GM18951 (cell line): ENCODE measurements around the gene TMED4.
"Not testable (repeated sequence)": the region's sequence is repeated elsewhere in the genome, so short reads cannot be mapped to it uniquely, and the experiment has no call there.

ENCODE experiments used
- POLR2A ChIP-seq: IDR thresholded peaks from 4 replicates; pipeline ENCODE4 v1.6.1; 2011; ENCODE audit warnings: mild to moderate bottlenecking; ENCODE audit not compliant: insufficient read length, insufficient read depth; ENCODE audit errors: extremely low read depth
- in situ Hi-C: fragments of 300-500 bp; cut with MboI; formaldehyde crosslinking; loops from one replicate; pipeline ENCODE4 v1.12.0; 2022; ENCODE audit warnings: low sequenced_read_pairs, mixed read lengths, inconsistent platforms; ENCODE audit not compliant: unreplicated experiment

The TMED4 gene

DNA sequence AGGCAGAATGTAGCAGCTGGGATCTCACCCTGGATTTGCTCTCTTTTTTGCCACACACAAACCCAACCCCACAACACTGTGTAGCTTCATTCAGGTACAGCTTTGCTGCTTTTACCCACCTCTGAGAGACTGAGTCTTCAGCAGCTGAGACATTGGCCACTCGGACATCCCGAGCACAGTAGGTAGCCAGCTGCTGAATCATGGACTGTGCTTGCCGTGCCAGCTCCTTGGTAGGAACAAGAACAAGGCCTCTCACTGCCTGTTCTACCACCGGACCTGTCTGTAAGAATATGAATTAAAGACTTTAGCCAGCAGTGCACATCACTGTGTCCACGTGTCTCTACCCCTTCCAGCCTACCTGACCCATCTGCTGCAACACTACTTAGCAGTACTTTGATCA, 9.3 kb downstream of the TMED4 start:
- TF ChIP-seq POLR2A = no peak

GRCh38 chr7:44569959-44570358, 12.1 kb downstream of the TMED4 start:
- no peak for TF ChIP-seq POLR2A
- in situ Hi-C loops = no loop called here

More for the DNA sequence above, 9.3 kb downstream of the TMED4 start:
- in situ Hi-C loops = no loop called here

- in situ Hi-C loops = no loop called here
- no peak for TF ChIP-seq POLR2A
These were observed 13.1 kb downstream of the TMED4 start for GRCh38 chr7:44568771-44569560.

GRCh38 chr7:44567884-44568283, 14.1 kb downstream of the TMED4 start:
- no peak for TF ChIP-seq POLR2A
- in situ Hi-C loops = no loop called here

- TF ChIP-seq POLR2A = no peak
- in situ Hi-C loops = no loop called here
These were observed 15.4 kb downstream of the TMED4 start for GRCh38 chr7:44566680-44567079.

- in situ Hi-C loops = no loop called here
- no peak for TF ChIP-seq POLR2A
These were observed 16.1 kb downstream of the TMED4 start for GRCh38 chr7:44565795-44566559.

DNA sequence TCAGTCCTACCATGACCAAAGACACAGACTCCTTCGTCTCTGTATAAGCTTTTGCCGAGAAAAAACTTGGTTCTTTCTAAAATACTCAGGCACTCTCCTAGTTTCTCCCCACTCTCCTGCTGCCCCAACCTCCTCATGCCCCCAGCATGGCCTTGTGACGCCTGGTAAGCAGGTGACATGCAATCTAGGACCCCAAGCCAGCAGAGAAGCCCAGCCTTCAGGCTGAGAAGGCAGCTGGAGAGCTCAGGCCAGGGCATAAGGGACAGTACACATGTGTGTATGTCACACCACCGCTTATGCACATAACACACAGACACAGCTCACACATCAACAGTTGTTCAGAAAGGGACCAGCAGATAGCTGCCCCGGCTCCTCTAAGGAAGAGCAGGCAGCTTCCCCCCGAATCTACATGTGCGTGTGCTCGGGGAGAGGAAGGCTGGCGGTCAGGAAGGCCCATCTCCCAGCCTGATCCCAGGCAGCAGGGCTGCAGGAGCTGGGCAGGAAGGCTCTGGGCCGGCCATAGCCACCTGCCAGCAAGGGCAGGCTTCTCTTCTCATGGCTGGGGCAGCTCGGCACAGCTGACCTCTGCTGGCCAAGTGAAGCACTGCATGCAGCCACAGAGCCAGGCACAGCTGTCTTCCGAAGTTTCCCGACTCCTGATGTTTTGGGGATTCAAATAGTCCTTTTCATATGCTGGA, 16.8 kb downstream of the TMED4 start:
- in situ Hi-C loops = no loop called here
- no peak for TF ChIP-seq POLR2A

DNA sequence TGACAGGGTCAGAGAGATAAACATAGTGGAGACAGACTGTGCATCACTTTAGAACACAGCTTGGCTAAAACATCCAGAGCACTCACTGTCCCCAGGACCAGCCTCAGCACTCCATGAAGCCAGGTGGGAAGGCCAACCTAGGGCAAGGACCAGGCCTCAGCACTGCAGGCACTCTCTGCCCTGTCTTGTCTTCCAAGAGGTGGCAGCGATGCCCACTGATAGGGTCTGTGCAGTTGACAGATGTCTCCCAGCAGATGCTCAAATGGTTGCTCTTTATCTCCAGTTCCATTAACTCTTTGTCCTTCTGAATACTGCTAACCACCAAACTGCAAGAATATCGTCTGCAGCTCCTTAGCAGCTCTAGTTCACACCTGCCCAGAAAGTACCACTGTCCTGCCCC, 17.4 kb downstream of the TMED4 start:
- in situ Hi-C loops = no loop called here
- no peak for TF ChIP-seq POLR2A

DNA sequence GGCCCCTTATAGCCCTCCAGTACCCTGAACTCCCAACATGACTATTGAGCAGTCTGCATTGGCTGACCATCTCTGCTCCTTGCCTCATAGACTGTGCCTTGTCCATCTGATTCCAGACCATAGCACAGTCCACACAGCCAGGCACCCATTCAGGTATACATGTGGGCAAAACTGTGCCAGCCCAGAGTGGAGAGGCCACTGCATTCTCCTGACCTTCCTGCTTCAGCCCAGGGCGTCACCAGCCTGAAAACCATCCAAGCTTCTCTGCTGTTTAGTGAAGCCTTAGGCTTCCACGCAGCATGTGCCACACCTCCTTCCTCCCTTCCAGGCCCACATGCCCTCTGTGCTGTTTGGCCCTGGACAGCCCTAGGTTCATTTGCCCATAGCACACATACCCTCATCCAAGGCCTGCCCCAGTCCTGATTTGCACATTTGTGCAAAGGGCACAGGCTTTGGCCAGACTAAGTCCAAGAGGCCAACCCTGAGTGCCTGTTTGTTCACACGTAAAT, 18.8 kb downstream of the TMED4 start:
- TF ChIP-seq POLR2A = no peak
- in situ Hi-C loops = no loop called here

- in situ Hi-C loops = not testable (repeated sequence)
These were observed 19.4 kb downstream of the TMED4 start for GRCh38 chr7:44562622-44562962.

- in situ Hi-C loops = no loop called here
- no peak for TF ChIP-seq POLR2A
These were observed 19.9 kb downstream of the TMED4 start for GRCh38 chr7:44561962-44562621.

- in situ Hi-C loops = no loop called here
- no peak for TF ChIP-seq POLR2A
These were observed 20.6 kb downstream of the TMED4 start for GRCh38 chr7:44561481-44561880.

GRCh38 chr7:44559485-44559884, 22.5 kb downstream of the TMED4 start:
- in situ Hi-C loops = no loop called here
- no peak for TF ChIP-seq POLR2A
